ENCODE data around the gene UPK2. TPM values are rescaled to one million over a fixed set of nuclear protein-coding genes. Genes with fewer than 3 reads are reported as not detected.

UPK2 gene
- total and polyA plus RNA-seq, 2 of the 13 experiments (the other 11 are each of a cell fraction or from before 2014, with no cell fraction given): not detected

- TF ChIP-seq FOXK1 (CRISPR knock-in tag; IDR thresholded peaks at IDR 0.05; ENCODE audit: borderline replicate concordance, low read depth) (no peak), ZNF281 (CRISPR knock-in tag; IDR thresholded peaks at IDR 0.05; ENCODE audit: borderline replicate concordance) (no peak), EEA1 (CRISPR knock-in tag; IDR thresholded peaks at IDR 0.05; ENCODE audit: borderline replicate concordance) (no peak), NCOA5 (CRISPR knock-in tag; IDR thresholded peaks at IDR 0.05) (no peak), PAWR (CRISPR knock-in tag; IDR thresholded peaks at IDR 0.05; ENCODE audit: borderline replicate concordance) (no peak), GMEB1 (CRISPR knock-in tag; IDR thresholded peaks at IDR 0.05; ENCODE audit: borderline replicate concordance) (no peak), ZNF234 (CRISPR knock-in tag; conservative IDR thresholded peaks at IDR 0.05) (no peak), MXD1 (CRISPR knock-in tag; IDR thresholded peaks at IDR 0.05) (no peak), ZNF724P (CRISPR knock-in tag; IDR thresholded peaks at IDR 0.05; ENCODE audit: borderline replicate concordance) (no peak), ADNP (CRISPR knock-in tag; IDR thresholded peaks at IDR 0.05) (no peak), MEIS1 (CRISPR knock-in tag; IDR thresholded peaks at IDR 0.05; ENCODE audit: borderline replicate concordance) (no peak), EHMT2 (IDR thresholded peaks at IDR 0.05; ENCODE audit: borderline replicate concordance, low read depth, low read length) (no peak), MEF2D (CRISPR knock-in tag; IDR thresholded peaks at IDR 0.05) (no peak), ZKSCAN1 (IDR thresholded peaks at IDR 0.05; ENCODE audit: low read length) (no peak), MLLT10 (CRISPR knock-in tag; IDR thresholded peaks at IDR 0.05) (no peak), ARID4A (CRISPR knock-in tag; IDR thresholded peaks at IDR 0.05; ENCODE audit: borderline replicate concordance) (no peak; the same call in 1 of the 2 replicates), TP53 (CRISPR knock-in tag; conservative IDR thresholded peaks at IDR 0.05) (no peak), HES4 (CRISPR knock-in tag; IDR thresholded peaks at IDR 0.05; ENCODE audit: borderline replicate concordance) (no peak), ZNF329 (CRISPR knock-in tag; IDR thresholded peaks at IDR 0.05; ENCODE audit: low read depth) (no peak), BATF2 (CRISPR knock-in tag; IDR thresholded peaks at IDR 0.05) (no peak)
These were observed at the start of gene UPK2 (continued) for GRCh38 chr11:118956094-118956846.

Data from HepG2 (cell line).